ENCODE measurements around the gene SAG. TPM values are rescaled to one million over a fixed set of nuclear protein-coding genes. Genes with fewer than 3 reads are reported as not detected.

SAG gene
- total and polyA plus RNA-seq, 2 experiments from 2014 or later, result 0.21 TPM; not detected in 1

- Histone ChIP-seq H3K27ac (no peak overlapping the region), H3K36me3 (no peaks in the 10 kb centered on the region), H3K4me1 (ENCODE audit: low read depth) (peaks cover 5% of the 10 kb centered on the region), H3K27me3 (no peaks in the 10 kb centered on the region), H3K9me3 (ENCODE audit: low read depth) (no peaks in the 10 kb centered on the region), H3K4me3 (no peak overlapping the region)
- TF ChIP-seq CTCF (IDR thresholded peaks at IDR 0.05; ENCODE audit: low read depth, low read length), result no peak
- no peak for DNase-seq (ENCODE audit: low read depth in 1 of 2, low spot score in 1 of 2)
Measured at GRCh38 chr2:233365861-233366520, 58.4 kb downstream of the SAG start.

GRCh38 chr2:233367586-233367985, 60.0 kb downstream of the SAG start:
- no peak for TF ChIP-seq CTCF (IDR thresholded peaks at IDR 0.05; ENCODE audit: low read depth, low read length)
- DNase-seq (ENCODE audit: low read depth in 1 of 2, low spot score in 1 of 2), result no peak
- H3K4me1 ChIP-seq (ENCODE audit: low read depth), result no peaks in the 10 kb centered on the region
- no peaks in the 10 kb centered on the region for H3K27me3 ChIP-seq
- no peak overlapping the region for H3K27ac ChIP-seq
- no peak overlapping the region for H3K4me3 ChIP-seq
- H3K36me3 ChIP-seq, result no peaks in the 10 kb centered on the region
- H3K9me3 ChIP-seq (ENCODE audit: low read depth), result no peaks in the 10 kb centered on the region

- no peak for DNase-seq (ENCODE audit: low read depth in 1 of 2, low spot score in 1 of 2)
- no peak overlapping the region for H3K4me3 ChIP-seq
- H3K27ac ChIP-seq, result no peak overlapping the region
- no peaks in the 10 kb centered on the region for H3K9me3 ChIP-seq (ENCODE audit: low read depth)
- peaks cover 5% of the 10 kb centered on the region for H3K4me1 ChIP-seq (ENCODE audit: low read depth)
- TF ChIP-seq CTCF (IDR thresholded peaks at IDR 0.05; ENCODE audit: low read depth, low read length), result no peak
- H3K27me3 ChIP-seq, result no peaks in the 10 kb centered on the region
- no peaks in the 10 kb centered on the region for H3K36me3 ChIP-seq
Measured at GRCh38 chr2:233368756-233369155, 61.1 kb downstream of the SAG start.

GRCh38 chr2:233369462-233369861, 61.8 kb downstream of the SAG start:
- Histone ChIP-seq H3K9me3 (ENCODE audit: low read depth) (no peaks in the 10 kb centered on the region), H3K27me3 (no peaks in the 10 kb centered on the region), H3K4me3 (no peak overlapping the region), H3K4me1 (ENCODE audit: low read depth) (peaks cover 9% of the 10 kb centered on the region), H3K36me3 (no peaks in the 10 kb centered on the region), H3K27ac (no peak overlapping the region)
- no peak for TF ChIP-seq CTCF (IDR thresholded peaks at IDR 0.05; ENCODE audit: low read depth, low read length)
- no peak for DNase-seq (ENCODE audit: low read depth in 1 of 2, low spot score in 1 of 2)

GRCh38 chr2:233369897-233370685, 62.5 kb downstream of the SAG start:
- H3K4me3 ChIP-seq, result no peak overlapping the region
- no peaks in the 10 kb centered on the region for H3K9me3 ChIP-seq (ENCODE audit: low read depth)
- no peak overlapping the region for H3K27ac ChIP-seq
- DNase-seq (ENCODE audit: low read depth in 1 of 2, low spot score in 1 of 2), result no peak
- no peak for TF ChIP-seq CTCF (IDR thresholded peaks at IDR 0.05; ENCODE audit: low read depth, low read length)
- no peaks in the 10 kb centered on the region for H3K36me3 ChIP-seq
- H3K27me3 ChIP-seq, result no peaks in the 10 kb centered on the region
- H3K4me1 ChIP-seq (ENCODE audit: low read depth), result peaks cover 15% of the 10 kb centered on the region
